Fibroblast of peridontal ligament (primary cell): ENCODE results near the gene TRAF3.
"Not testable (repeated sequence)": the region's sequence is repeated elsewhere in the genome, so short reads cannot be mapped to it uniquely, and the experiment has no call there.

Experiments used
- DNase-seq: peaks from one replicate; pipeline ENCODE4 v3.0.0-alpha.2; 2010; ENCODE audit errors: extremely low read depth

The TRAF3 gene

DNA sequence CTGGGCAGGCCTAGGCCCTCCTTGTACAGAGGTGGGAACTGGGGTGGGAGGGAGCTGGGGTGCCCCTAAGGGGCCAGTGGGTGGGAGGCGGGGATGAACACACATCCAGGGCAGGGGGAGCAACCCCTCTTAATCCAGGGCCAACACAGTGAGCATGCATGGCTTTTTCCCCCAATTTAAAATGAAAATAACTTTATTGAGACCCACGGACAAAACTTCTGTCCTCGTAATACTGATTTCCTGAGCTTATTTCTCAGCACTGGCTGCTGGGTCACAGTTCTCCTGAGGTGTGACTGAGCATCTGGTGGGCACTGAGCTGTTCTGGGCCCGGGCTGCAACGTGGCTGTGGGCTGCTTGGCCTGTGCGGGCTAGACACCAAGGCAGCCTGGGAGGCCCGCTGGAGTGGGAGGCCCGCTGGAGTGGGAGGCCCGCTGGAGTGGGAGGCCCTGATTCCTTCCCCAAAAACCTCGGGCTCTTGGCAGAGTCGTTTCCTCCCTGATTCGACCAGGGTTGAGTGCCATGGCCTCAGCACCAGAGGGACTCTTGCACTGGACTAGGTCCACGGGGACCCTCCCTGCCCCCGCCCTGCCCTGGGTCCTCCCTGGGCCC is 24.9 kb upstream of the TRAF3 start:
- DNase-seq: no peak

DNA sequence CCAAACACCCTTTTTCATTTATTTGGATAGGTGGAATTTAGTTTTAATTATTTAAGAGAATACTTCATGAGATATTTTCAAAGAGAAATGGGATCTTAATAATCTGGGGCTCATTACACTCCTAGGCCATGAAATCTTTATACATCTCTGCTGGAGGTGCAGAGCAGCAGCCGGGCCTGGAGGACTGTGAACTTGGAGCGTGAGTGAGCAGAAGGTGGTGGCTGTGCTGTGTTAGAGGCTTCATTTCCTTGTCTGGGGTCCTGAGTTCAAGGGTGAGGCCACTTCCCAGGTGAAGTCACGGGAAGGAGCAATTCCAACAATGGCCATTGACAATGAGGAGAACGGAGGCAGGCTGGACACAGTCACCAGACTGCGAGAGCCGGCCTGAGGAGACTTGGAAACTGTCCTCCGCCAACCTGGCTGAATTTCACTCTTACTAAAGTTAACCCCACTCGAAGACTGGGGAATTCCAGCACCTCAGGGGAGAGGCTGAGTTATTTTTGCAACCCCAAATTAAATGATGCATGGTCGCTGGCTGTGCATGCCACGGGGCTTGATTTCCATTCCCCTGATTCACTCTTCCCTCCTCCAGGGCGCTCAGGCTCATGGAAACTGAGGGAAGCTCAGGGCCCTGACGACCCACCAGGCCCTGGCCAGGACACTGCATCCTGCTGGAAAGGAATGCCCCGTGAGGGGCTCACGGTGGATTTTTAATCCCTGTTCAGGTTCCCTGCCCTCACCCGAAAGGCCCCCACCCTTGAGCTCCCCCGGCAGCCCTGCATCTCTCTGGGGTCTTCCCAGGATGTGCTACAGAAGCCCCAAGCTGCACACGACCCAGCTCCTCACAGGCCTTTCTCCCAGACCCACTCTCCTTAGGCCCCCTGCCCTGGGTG is 22.6 kb upstream of the TRAF3 start:
- no peak for DNase-seq

DNA sequence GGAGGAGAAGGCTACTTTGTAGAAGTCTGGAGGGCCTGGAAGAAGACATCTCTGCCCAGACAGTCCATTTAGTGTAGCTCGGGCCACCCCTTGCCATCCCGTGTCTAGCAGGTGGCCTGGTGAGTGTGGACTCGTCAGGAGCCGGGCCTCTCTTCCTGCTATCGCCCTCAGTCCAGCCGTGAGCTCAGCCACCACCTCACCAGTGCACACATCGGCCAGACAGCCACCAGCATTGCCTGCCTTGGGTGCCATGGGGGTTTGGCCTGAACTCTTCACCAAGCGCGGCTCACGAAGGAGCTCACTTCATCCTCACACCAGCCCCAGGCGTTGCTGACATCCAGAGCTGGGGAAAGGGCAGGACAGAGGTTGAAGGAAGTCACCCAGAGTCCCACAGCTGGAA is 19.6 kb upstream of the TRAF3 start:
- no peak for DNase-seq

DNA sequence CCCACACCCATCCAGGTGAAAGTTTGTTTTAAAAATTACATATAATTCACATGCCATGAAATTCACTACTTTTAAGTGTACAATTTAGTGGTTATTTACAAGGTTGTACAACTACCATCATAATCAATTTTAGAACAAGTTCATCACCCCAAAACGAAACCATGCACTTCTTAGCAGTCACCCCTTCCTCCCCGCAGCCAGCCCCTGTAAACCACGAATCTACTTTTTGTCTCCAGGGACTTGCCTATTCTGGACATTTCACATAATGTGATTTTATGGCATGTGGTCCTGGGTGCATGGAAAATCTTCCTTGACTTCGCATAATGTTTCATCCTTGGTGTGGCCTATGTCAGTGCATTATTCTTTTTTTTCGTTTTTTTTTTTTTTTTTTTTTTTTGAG is 19.2 kb upstream of the TRAF3 start:
- DNase-seq: no peak

DNA sequence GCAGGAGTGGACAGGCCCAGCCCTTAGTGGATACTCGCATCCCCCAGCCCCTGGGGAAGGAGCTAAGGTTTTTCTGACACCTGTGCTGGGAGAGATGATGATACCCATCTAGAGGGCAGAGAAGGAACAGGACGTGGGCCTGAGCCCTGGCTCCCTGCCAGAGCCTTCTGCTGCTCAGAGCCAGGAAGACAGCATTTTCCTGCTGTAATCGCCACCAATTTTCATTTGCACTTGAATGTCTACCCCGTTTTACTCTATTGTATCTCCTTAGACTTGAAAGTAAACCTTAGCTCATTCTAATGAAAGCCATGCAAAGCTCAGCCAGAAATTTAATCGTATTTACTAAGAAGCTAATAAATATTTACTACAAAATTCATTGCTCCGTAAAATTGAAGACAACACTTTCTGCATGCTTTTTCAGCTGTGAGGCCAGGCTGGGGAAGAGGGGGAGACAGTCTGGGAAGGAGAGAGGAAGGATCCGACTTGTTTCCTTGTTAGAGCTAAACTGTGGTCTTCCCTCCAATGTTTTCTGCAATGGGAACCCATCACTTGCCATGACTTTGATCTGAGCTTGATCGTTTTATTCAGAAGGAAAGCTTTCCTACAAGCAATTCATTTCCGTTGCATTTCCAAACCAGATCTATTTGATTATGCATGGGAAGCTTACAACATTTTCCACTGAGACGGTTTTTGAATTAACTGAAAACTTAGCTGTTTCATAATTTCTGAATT is 17.6 kb upstream of the TRAF3 start:
- DNase-seq: peak; percentile 4

DNA sequence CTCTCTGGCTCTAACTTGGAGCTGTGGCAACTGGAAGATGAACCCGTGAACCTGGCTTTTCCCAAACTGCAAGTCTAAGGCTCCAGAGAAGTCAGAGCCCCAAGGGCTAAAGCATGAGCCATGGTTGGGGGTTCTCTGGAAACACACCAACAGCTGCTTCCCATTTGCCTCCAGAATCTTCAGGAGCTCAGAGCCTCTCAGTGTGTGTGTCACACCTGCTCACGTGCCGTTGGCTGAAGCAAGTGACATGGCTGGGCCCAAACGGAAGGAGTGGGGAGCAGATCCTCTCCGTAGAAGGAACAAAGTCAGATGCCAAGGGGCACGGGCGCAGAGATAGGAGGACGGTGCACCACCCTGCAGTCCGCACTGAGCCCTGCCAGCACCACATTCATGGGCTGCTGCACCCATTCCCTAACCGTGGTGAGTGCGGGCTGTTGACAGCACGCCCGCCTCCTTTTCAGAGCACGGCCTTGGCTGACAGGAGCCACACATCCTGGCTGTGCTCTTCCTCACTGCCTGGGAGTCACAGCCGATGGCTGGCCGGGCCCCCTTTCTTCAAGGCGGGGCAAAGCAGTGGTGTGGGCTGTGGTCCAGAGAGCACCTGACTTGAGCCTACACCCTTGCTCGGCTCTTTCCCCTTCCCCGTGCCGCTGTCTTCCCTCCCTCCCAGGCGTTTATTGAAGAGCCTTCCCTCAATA is 16.6 kb upstream of the TRAF3 start:
- no peak for DNase-seq

DNA sequence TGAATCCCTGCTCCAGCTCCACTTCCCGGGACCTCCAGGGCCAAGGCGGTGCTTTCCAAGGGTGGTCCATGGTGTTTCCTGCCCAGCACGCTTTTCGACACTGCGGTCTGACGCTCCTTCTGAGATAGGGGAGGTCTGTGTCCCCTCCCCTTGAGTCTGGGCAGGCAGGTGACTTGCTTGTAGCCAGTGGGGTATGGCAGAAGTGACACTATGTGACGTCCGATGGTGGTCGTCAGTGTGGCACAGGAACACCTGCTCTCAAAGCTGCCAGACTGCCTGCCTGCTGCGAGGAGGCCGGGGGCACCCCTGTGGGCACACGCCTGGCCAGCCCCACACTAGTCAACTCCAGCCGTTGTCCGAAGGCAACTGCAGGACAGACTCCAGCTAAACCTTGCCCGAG is 16.0 kb upstream of the TRAF3 start:
- no peak for DNase-seq

DNA sequence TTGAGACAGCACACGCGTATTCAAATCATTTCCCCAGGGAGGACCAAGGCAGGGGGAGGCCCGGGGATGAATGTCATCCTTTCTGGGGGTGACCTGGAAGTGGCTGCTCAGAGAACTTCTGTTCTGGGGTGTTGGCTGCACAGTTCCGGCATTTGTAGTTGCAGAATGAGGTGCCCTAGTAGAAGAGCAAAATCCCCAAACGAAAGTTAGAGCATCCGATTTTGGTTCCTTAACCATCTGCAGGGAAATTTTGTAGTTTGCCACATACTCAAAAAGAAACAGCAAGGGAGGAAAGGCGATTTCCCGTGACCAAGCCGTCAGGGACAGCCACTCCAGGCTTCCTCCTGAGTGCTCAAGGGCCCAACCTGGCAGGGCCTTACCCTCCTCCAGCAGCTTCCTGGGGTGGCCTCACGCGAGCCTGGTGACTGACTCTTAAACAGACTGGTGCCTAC is 13.0 kb upstream of the TRAF3 start:
- no peak for DNase-seq

DNA sequence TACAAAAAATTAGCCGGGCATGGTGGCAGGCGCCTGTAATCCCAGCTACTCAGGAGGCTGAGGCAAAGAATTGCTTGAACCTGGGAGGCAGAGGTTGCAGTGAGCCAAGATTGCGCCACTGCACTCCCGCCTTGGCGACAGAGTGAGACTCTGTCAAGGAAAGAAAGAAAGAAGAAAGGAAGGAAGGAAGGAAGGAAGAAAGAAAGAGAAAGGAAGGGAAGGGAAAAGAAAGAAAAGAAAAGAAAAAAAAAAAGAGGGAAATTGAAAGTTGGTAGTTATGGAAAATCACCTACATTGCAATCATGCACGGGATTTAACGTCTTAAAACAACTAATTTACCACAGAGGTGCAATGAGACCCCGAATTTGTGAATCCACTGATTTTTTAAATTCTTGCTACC is 11.5 kb upstream of the TRAF3 start:
- not testable (repeated sequence) for DNase-seq

DNA sequence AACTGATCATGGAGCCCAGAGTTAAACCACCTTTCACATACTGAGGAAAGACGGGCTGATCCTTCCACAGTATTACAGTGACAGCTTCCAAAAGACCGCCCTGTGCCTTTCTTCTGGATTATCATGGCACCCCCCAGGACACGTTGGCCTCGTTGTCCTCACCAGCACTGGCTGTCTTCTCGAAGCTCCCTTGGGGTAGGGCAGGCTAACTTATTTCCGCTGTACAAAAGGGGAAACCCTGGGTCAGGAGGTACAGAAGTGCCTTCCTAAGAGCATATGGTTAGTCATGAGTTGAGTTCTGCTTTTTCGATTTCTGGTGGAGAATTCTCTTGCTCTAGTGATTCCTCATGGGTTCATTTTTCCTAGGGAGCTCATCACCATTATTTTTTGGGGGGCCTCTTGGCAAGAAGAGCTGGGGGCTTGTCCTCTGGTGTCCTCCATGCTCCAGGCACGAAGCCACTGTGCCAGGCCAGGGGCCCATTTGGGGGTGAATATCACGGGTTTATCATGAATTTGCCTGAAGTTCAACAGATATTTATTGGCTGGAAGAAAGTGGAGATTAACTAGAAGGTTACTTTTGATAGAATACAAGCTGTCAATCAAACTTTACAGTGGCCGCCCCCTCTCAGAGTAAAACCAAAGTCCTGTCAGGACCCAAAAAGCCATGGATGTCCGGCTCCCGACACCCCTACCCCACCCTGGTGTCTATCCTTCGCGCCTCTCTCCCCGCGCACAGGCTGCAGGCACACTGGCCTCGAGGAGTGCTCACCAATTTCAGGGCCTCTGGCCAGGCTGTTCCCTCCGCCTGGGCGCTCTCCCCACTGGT is 8.8 kb upstream of the TRAF3 start:
- DNase-seq: no peak

DNA sequence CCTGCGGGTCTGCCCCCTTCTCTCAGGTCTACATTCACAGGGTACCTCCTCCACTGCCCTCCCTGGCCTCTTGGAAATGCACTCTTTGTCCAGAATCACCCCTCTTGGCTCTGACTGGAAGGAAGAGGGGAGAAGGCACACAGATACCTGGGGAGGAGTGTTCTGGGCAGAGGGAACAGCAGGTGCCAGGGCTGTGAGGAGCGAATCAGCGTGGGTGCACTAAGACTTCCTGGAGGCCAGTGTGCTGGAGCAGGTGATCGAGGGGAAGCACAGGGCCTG is 8.3 kb upstream of the TRAF3 start:
- no peak for DNase-seq

DNA sequence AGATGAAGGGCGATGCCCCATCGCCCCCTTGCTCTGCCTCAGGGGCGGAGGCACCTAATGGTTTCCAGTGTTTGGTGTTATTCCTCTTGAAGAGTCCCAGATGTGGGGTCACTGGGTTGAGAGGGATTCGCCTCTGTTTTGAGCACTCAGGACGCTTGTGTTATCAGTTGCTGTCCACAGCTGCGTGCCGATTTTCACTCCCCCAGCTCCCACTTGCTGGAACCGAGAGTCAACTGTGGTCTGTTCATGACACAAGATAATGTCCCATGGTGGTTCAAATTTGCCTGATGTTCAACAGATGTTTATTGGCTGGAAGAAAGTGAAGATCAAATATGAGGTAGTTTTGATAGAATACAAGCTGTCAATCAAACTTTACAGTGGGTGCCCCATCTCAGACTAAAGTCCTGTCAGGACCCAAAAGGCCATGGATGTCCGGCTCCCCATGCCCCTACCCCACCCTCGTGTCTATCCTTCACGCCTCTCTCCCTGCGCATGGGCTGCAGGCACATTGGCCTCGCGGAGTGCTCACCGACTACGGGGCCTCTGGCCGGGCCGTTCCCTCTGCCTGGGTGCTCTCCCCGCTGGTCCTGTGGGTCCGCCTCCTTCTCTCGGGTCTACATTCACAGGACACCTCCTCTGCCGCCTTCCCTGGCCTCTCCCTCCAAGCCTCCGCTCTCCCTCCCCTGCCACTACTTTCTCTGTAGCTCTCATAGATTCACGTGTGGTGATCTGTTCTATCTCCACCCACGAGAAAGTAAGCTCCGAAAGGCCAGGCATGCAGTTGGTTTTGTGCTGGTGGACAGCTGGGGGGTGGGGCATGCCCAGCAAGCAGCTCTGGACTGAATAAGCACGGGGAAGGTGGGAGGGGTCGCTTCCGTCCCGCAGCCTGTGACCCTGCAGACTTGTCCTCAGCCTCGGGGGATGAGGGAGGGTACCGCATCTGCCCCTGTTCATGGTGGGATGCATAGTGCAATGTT is 6.8 kb upstream of the TRAF3 start:
- DNase-seq: no peak

DNA sequence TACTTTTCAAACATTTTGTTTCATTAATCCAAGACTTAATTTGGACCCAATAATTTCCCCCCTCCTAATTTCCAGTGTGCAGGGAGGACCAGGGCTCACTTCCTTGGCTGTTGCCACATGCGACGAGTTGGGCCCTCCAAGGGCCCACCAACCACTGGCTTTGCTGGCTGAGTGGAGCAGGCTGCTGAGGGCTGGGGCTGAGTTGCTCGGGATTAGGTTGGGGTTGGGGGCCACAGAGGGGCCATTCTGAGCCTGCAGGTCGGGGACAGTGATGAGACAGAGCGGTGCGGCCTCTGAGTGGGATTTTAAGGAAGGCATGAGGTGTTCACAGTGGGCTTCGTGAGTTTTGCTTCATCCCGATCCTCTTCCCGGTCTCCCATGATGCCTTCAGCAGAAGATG is 6.1 kb upstream of the TRAF3 start:
- DNase-seq: no peak

DNA sequence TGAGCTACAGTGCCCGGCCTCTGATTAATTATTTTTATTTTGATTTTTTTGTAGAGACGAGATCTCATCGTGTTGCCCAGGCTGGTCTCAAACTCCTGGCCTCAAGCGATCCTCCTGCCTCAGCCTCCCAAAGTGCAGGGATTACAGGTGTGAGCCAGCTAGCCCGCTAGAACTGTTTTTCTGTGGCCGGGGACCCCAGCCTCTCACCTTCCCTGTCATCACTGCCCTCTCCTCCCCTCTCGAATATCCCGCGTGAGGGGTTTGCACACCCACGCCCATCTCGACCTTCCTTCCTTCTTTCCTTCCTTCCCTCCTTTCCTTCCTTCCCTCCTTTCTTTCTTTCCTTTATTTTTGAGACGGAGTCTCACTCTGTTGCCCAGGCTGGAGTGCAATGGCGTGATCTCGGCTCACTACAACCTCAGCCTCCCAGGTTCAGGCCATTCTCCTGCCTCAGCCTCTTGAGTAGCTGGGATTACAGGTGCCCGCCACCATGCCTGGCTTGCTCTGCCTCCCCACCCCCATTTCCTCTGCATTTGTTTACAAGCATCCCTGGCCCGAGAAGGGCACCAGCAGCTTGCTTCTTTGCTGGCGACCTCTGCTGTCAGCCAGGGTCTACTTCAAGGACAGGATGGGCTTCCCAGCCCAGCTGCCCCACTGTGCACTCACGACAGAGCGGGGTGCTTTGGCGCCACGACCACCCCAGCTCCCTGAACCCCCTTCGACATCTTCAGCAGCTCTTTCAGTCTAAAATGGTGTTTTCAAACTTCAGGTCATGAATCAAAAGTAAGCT is 4.3 kb upstream of the TRAF3 start:
- no peak for DNase-seq

DNA sequence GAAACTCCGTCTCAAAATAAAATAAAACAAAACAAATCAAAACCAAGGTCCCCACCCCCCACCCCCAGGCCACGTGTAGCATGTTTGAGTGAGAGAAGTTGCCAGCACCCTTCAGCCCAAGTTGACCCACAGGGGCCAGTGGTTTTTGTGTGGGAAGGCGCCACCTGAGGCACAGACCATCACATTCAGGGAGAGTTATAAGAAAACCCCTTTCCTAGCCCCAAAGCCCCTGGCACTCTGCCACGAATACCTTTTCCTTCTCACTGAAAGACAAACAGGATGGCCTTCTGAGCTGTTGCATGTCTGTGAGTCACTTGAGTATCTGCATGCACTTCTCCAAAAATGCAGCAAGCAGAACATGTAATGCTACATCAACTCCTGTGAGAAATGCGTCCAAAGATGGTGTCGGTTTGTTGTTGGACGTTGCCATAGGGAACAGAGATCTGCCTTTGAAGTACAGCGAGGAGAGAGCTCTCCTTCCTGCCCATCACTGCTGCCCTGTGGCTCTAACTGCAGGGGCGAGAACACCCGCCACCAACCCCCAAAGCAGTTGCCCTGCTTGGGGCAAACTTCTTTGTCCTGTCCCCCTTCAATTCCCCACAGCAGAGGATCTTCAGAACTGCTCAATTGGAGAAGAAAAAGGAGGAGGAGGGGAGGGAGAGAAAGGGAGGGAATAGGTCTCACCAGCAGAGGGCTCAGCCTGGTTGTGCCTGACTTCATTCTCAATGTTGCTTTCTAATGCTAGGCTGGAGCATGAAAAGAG is 2.7 kb upstream of the TRAF3 start:
- peak; percentile 83 for DNase-seq

DNA sequence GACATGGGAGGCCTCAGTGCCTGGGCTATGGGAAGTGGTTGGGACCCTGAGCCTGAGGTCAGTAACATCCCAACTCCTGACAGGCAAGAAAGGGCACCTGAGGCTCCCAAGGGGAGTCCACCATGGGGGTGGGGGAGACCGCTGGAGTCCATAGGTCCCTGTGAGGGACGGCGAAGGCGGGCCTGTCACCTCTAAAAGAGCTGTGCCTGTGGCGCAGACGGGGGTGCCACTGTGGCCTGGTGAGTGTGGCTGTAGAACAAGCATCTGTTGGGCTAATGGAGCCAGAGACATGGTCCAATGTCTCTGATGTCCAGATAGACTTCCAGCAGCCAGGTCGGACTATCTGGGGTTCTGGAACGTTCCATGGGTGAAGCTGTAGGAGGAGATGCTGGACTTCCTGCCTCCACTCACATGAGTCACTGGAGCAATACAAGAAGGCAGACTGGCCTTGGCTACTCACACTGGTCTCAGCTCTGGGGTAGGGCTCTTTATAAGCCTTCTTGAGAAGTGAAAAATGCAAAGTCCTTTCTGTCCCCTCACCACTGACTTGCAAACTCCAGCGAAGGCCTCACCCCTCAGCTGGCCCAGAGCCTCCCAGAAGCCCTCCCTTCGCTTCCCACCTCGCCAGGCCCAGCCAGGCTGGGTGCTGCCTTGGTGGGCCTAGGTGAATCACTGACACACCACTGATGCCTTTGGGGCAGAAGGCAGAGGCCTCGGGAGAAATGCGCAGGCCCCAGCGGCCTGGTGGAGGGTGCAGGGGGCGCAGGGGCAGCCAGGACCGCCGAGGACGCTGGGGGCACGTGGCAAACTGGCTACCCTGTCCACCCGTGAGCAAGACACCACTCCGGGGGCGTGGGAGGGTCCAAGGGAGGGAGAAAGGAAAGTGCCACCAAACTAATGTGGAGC is 1.1 kb upstream of the TRAF3 start:
- peak; percentile 52 for DNase-seq

DNA sequence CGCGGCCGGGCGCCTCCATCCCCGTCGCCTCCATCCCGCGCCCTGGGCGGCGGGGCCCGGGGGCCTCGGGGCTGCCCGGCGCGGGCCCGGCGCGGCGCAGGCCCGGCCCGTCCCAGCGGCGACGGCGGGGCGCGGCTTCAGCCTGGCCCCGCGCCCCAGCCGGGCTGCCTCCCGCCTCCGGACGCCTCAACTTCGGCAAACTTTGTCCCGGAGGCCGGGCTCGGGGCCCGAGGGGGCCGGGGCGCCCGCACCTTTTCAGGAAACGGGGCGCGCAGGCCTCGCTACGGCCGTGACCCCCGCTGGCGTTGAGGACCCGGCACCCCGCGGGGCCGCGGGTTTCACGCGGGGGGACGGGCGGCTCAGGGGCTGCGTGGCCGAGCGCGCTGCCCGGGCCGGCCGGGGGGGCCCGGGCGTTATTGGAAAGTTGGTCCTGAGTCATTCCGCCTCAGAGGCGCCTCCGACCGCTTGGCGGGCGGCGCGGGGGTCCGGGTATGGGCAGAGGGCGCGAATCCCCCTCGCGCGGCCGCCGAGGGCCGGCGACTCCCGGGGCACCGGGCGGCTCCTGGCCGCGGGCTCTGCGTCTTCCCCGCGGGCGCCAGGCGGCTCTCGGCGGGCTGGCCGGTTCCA is 575 bp downstream of the TRAF3 start:
- no peak for DNase-seq
